Transverse colon (tissue), 4 donors: ENCODE data around the gene LPCAT3.

Source experiments
- EP300 ChIP-seq: sonication (generic); formaldehyde crosslinking; IDR thresholded peaks from one replicate; pipeline ENCODE4 v1.6.1; 2017; ENCODE audit warnings: antibody characterized with exemption, low read depth
- POLR2A ChIP-seq: fragments of 450-650 bp; IDR thresholded peaks from one replicate; pipeline ENCODE4 v1.6.1; 2016; ENCODE audit warnings: antibody characterized with exemption, mild to moderate bottlenecking, moderate library complexity
- POLR2AphosphoS5 ChIP-seq, 3 donors: sonication (generic); formaldehyde crosslinking; IDR thresholded peaks; one replicate each; pipeline ENCODE4 v1.6.1; 2016; ENCODE audit warnings: antibody characterized with exemption in 3 of 3
- TF ChIP-seq, protein P1 (sequence below), 5 experiments: fragments of 200-600 bp in 3 of 5; fragments of 450-650 bp in 2 of 5; sonication (generic) in 3 of 5; IDR thresholded peaks; 1 replicate in 2 of 5; 2 replicates in 3 of 5; pipeline ENCODE4 v1.5.1; 2016 to 2017; ENCODE audit warnings: antibody characterized with exemption in 5 of 5, inconsistent platforms in 3 of 5, mild to moderate bottlenecking in 2 of 5, moderate library complexity in 1 of 5

DNA sequence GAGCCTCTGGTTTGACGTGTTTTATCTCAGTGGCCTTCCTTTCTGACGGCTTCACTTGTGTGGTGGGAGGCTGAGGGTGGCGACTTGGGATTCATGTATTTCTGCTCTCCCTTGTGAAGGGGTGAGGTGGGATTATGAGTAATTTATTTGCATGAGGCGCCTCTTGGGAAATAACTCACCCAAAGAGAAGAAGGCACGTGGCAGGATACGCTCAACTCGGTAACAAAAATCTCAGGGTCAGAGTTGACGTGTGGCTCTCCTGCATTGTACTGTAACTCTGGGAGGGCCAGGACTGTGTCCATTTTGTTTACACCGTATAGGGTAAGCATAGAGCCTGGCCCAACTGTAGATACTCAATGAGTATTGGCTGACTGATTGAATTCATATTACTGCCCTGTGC, 27.6 kb upstream of the LPCAT3 start:
- TF ChIP-seq POLR2A (no peak), POLR2AphosphoS5 (IDR thresholded peaks at IDR 0.05) (no peak), EP300 (no peak)
- TF ChIP-seq, protein P1, sequence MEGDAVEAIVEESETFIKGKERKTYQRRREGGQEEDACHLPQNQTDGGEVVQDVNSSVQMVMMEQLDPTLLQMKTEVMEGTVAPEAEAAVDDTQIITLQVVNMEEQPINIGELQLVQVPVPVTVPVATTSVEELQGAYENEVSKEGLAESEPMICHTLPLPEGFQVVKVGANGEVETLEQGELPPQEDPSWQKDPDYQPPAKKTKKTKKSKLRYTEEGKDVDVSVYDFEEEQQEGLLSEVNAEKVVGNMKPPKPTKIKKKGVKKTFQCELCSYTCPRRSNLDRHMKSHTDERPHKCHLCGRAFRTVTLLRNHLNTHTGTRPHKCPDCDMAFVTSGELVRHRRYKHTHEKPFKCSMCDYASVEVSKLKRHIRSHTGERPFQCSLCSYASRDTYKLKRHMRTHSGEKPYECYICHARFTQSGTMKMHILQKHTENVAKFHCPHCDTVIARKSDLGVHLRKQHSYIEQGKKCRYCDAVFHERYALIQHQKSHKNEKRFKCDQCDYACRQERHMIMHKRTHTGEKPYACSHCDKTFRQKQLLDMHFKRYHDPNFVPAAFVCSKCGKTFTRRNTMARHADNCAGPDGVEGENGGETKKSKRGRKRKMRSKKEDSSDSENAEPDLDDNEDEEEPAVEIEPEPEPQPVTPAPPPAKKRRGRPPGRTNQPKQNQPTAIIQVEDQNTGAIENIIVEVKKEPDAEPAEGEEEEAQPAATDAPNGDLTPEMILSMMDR (IDR thresholded peaks at IDR 0.05), result no peak
